DOHH2 (cell line): Measurements from ENCODE around the gene NF1.

Experiments
- H3F3A ChIP-seq: fragments of 200-600 bp; sonication (generic), shearing (Covaris generic); 2 replicates; pipeline ENCODE4 v1.6.0; 2016; ENCODE audit warnings: antibody characterized with exemption, mild to moderate bottlenecking; ENCODE audit not compliant: control insufficient read depth, insufficient read depth
- H3K27ac ChIP-seq: fragments of 200-600 bp; sonication (generic); 2 replicates; pipeline ENCODE4 v1.5.1; 2014; ENCODE audit warnings: low read depth, mild to moderate bottlenecking, low read length, moderate library complexity
- H3K27me3 ChIP-seq: fragments of 200-600 bp; sonication (generic); 2 replicates; pipeline ENCODE4 v1.6.1; 2014; ENCODE audit warnings: mild to moderate bottlenecking, low read length, mixed read lengths; ENCODE audit not compliant: control insufficient read depth
- H3K36me3 ChIP-seq: fragments of 200-600 bp; sonication (generic); 2 replicates; pipeline ENCODE4 v1.6.1; 2014; ENCODE audit warnings: mild to moderate bottlenecking, low read length, moderate library complexity, mixed read lengths; ENCODE audit not compliant: control insufficient read depth
- H3K4me1 ChIP-seq: fragments of 200-600 bp; sonication (generic); 2 replicates; pipeline ENCODE4 v1.6.1; 2014; ENCODE audit warnings: mild to moderate bottlenecking, low read length, mixed read lengths; ENCODE audit not compliant: control insufficient read depth
- H3K4me2 ChIP-seq: fragments of 200-600 bp; sonication (generic); 2 replicates; pipeline ENCODE4 v1.6.0; 2014; ENCODE audit warnings: mild to moderate bottlenecking, low read length, moderate library complexity
- H3K4me3 ChIP-seq: fragments of 200-600 bp; sonication (generic); 2 replicates; pipeline ENCODE4 v1.5.1; 2014; ENCODE audit warnings: mild to moderate bottlenecking, low read length, mixed read lengths
- H3K79me2 ChIP-seq: fragments of 200-600 bp; sonication (generic); 2 replicates; pipeline ENCODE4 v1.6.1; 2014; ENCODE audit warnings: mild to moderate bottlenecking, low read length, mixed read lengths; ENCODE audit not compliant: control insufficient read depth
- H3K9me2 ChIP-seq: fragments of 200-600 bp; sonication (generic); replicated peaks from 2 replicates; pipeline ENCODE4 v1.6.1; 2014; ENCODE audit warnings: mild to moderate bottlenecking, low read length, mixed read lengths; ENCODE audit not compliant: control insufficient read depth
- H3K9me3 ChIP-seq: fragments of 200-600 bp; sonication (generic); 2 replicates; pipeline ENCODE4 v1.6.1; 2014; ENCODE audit warnings: antibody characterized with exemption, low read length, mixed read lengths; ENCODE audit not compliant: control insufficient read depth, insufficient read depth
- H4K20me1 ChIP-seq: fragments of 200-600 bp; sonication (generic); 2 replicates; pipeline ENCODE4 v1.6.0; 2014; ENCODE audit warnings: low read depth, mild to moderate bottlenecking, antibody characterized with exemption, low read length, moderate library complexity; ENCODE audit not compliant: control insufficient read depth, insufficient read depth
- EZH2phosphoT487 ChIP-seq: fragments of 200-600 bp; sonication (generic); IDR thresholded peaks from 2 replicates; pipeline ENCODE4 v1.6.1; 2017; ENCODE audit warnings: borderline replicate concordance, mild to moderate bottlenecking, antibody characterized with exemption, low read length, moderate library complexity, mixed read lengths
- TF ChIP-seq, protein P1 (sequence below): fragments of 200-600 bp; sonication (generic); IDR thresholded peaks from one replicate; pipeline ENCODE4 v1.5.1; 2014; ENCODE audit warnings: antibody characterized with exemption, mild to moderate bottlenecking, low read depth, low read length; ENCODE audit not compliant: poor library complexity, severe bottlenecking

Gene NF1

GRCh38 chr17:31140111-31140510, 45.3 kb downstream of the NF1 start:
- H3K9me3 ChIP-seq = no peaks in the 10 kb centered on the region
- no peak overlapping the region for H3K27ac ChIP-seq
- TF ChIP-seq, protein P1, sequence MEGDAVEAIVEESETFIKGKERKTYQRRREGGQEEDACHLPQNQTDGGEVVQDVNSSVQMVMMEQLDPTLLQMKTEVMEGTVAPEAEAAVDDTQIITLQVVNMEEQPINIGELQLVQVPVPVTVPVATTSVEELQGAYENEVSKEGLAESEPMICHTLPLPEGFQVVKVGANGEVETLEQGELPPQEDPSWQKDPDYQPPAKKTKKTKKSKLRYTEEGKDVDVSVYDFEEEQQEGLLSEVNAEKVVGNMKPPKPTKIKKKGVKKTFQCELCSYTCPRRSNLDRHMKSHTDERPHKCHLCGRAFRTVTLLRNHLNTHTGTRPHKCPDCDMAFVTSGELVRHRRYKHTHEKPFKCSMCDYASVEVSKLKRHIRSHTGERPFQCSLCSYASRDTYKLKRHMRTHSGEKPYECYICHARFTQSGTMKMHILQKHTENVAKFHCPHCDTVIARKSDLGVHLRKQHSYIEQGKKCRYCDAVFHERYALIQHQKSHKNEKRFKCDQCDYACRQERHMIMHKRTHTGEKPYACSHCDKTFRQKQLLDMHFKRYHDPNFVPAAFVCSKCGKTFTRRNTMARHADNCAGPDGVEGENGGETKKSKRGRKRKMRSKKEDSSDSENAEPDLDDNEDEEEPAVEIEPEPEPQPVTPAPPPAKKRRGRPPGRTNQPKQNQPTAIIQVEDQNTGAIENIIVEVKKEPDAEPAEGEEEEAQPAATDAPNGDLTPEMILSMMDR = no peak
- no peak for TF ChIP-seq EZH2phosphoT487
- H3K36me3 ChIP-seq = peaks cover 16% of the 10 kb centered on the region
- H3F3A ChIP-seq = peaks cover 14% of the 10 kb centered on the region
- H3K4me2 ChIP-seq = no peak overlapping the region
- no peaks in the 10 kb centered on the region for H4K20me1 ChIP-seq
- peaks cover 75% of the 10 kb centered on the region for H3K79me2 ChIP-seq
- no peaks in the 10 kb centered on the region for H3K9me2 ChIP-seq
- H3K4me3 ChIP-seq = no peak overlapping the region
- no peaks in the 10 kb centered on the region for H3K27me3 ChIP-seq
- H3K4me1 ChIP-seq = peaks cover 48% of the 10 kb centered on the region

DNA sequence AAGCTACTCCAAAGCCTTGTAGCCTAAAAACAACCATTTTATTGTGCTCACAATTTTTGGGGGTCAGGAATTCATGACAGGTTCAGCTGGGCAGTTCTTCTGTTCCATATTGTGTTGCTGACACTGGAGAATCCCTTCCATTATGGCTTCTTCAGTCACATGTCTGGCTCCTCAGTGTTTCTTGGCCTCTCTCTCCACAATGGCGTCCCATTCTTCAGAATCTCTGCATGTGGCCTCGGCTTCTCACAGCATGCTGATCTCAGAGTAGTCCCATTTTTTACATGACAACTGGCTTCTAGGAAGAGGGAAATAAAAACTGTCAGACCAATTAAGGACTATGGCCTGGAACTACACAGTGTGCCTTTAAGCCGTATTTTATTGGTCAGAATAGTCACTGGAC, 49.7 kb downstream of the NF1 start:
- peaks cover 23% of the 10 kb centered on the region for H3K4me1 ChIP-seq
- H3K4me2 ChIP-seq = no peak overlapping the region
- H3K36me3 ChIP-seq = peaks cover 18% of the 10 kb centered on the region
- H3F3A ChIP-seq = peaks cover 5% of the 10 kb centered on the region; the same call in 1 of the 2 replicates
- no peak overlapping the region for H3K27ac ChIP-seq
- no peaks in the 10 kb centered on the region for H3K27me3 ChIP-seq
- no peak overlapping the region for H3K4me3 ChIP-seq
- H3K9me3 ChIP-seq = no peaks in the 10 kb centered on the region
- TF ChIP-seq, protein P1 = no peak
- no peak for TF ChIP-seq EZH2phosphoT487
- H3K9me2 ChIP-seq = no peaks in the 10 kb centered on the region
- H4K20me1 ChIP-seq = no peaks in the 10 kb centered on the region
- H3K79me2 ChIP-seq = peaks cover 60% of the 10 kb centered on the region

- H3K79me2 ChIP-seq = peaks cover 56% of the 10 kb centered on the region
- peaks cover 19% of the 10 kb centered on the region for H3K4me1 ChIP-seq
- no peaks in the 10 kb centered on the region for H3K9me3 ChIP-seq
- no peak for TF ChIP-seq EZH2phosphoT487
- TF ChIP-seq, protein P1 = no peak
- H3K9me2 ChIP-seq = no peaks in the 10 kb centered on the region
- H3K4me3 ChIP-seq = no peak overlapping the region
- peaks cover 14% of the 10 kb centered on the region for H3K36me3 ChIP-seq
- no peaks in the 10 kb centered on the region for H4K20me1 ChIP-seq
- H3F3A ChIP-seq = peaks cover 5% of the 10 kb centered on the region; the same call in 1 of the 2 replicates
- H3K4me2 ChIP-seq = no peak overlapping the region
- H3K27ac ChIP-seq = no peak overlapping the region
- no peaks in the 10 kb centered on the region for H3K27me3 ChIP-seq
Observed at GRCh38 chr17:31144836-31145235, 50.1 kb downstream of the NF1 start.
